Activated CD8-positive, alpha-beta memory T cell treated with anti-CD3 and anti-CD28 coated beads for 36 hours (primary cell): ENCODE measurements around the gene SETMAR. TPM values are rescaled to one million over a fixed set of nuclear protein-coding genes. Genes with fewer than 3 reads are reported as not detected.
"Not testable (repeated sequence)": the region's sequence is repeated elsewhere in the genome, so short reads cannot be mapped to it uniquely, and the experiment has no call there.

Experiments used
- CTCF ChIA-PET: fragments of 350-600 bp; sonication (Branson Sonifier 250); formaldehyde crosslinking; loops from one replicate; lab custom pipeline; 2021; ENCODE audit warnings: antibody characterized with exemption; lab: Charles Lee
- POLR2A ChIA-PET: fragments of 350-600 bp; sonication (Branson Sonifier 250); formaldehyde crosslinking; loops from one replicate; lab custom pipeline; 2021; ENCODE audit warnings: antibody characterized with exemption; lab: Charles Lee
- total RNA-seq, 2 experiments: library from RNA; stranded (reverse); gene quantifications; one replicate each; pipeline ENCODE4 v1.2.3, GENCODE V29; 2021

SETMAR gene
- 10 to 100 TPM; 16.4 to 19.0 TPM for total RNA-seq

DNA sequence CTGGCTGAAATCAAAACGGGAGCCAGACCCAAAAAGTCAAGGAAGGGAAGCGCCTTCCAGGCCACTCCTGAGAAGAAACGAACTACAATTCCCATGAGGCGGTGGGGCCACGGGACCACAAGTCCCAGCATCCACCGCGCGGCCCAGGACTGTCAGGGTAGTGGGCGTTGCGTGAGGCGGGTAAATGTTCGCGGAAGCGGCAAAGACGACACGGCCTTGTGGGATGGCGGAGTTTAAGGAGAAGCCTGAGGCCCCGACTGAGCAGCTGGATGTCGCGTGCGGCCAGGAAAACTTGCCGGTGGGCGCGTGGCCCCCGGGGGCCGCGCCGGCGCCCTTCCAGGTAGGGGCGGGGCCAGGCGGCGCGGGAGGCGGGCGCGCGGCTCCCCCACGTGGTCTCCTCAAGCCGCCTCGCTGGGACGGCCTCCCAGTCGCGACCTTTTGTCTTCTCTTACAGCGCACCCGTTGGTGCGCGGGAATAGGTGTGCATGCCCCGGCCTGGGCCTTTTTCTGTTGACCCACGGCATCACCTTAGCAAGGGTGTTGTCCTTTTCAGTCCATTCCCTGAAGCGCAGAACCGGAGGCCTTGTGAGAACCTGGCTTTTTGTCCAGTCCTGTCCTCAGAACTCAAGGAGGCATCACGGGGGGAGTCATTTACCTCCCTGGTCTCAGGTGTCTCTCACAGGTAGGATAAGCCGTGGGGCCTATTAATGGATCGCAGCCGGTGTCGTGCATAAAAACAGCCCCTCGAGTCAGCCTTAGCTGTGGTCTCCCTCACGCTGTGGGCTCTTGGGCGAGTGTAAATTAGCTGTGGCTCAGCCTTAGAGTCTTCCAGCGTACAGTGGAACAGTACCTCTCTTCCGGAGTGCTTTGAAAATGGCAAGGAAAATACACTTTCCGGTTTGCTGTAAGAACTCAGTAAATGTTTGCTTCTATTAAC, at the start of gene SETMAR:
Gene SETMAR (plus strand): TSS at position 183 of the 937 bp plus-strand sequence. CDS start 2 bp downstream, at position 185.
- ChIA-PET CTCF (no interaction called here), POLR2A (no interaction called here)

DNA sequence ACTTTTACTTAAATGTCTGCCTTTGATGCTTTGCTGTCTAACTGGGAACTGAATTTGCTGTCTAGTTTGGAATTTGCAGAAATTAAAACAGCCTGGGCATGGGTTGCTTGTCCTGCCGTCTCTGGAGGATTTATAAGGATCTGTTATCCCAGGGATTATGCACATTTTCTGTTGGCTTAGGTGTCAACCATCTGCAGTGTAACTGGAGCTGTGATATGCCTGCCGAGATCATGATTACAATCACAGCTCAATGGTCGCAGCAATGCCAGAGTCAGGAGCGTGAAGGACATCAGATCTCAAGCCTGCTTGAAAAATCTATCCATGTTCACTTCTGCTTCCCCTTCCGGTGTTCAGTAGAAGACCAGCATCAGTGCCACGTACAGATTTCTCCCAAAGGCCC, 41.8 kb upstream of the SETMAR start:
- ChIA-PET POLR2A (no interaction called here), CTCF (no interaction called here)

DNA sequence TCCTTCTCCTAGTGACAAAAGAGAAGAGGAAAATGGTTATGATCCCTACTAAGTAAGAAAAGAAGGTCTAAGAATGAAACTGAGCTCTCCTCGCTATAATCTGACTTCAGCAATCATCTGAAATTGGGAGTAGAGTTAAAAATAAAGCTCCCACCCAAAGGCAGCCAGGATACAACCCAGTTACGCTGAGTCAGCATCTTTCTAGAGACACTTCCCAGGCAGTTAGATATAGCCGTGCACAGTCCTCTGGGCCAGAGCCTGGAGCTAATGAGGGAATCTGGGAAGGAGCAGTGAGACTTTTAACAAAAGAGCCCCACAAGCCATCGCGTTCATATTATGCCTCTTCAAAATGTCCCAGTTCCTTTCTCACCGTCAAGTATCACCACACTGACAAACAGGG, 39.1 kb upstream of the SETMAR start:
- POLR2A ChIA-PET, result no interaction called here
- CTCF ChIA-PET, result no interaction called here

DNA sequence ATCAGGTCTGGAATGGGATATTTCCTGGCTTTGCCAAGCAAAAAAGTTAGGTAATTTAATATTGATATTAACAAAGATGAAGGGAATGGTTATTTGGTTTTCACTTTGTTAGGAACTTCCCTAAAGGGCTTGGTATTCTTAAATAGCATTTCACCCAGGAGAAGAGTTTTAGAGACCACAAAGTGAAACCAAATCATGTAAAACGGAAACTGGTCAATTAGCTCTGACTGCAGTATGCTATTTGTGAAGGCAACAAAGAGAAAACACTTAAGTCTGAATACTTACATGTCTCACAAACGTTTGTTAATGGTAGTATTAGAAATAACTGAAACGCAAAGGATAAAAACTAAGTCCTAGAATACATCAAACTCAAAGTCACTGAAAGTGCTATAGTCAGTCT, 32.4 kb upstream of the SETMAR start:
- ChIA-PET CTCF (interaction anchor here (2.3 kb wide), 1 partner anchor 1071 kb away, joined by 5 read pairs; no protein-coding TSS in a partner anchor), POLR2A (no interaction called here)

DNA sequence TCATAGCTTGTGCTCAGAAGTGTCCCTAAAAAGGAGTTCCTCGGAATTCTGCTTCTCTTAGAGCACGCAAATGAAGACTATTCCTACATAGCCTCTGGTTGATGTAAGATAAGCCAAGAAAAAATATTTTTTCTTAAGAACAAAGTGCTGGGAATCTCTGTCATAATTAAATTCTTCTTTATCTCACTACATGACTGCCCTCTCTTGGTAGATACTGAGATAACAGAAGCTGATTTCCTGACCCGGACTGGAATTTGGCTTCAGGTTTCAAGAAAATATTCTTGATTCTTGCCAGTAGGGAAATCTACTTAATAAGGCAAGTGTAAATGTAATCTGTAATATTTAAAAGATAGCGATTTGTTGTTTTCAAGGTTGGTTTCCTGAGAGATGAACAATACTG, 31.3 kb upstream of the SETMAR start:
- ChIA-PET CTCF (interaction anchor here (1.4 to 2.3 kb wide), 2 partner anchors 8 to 1072 kb away, joined by 5 to 6 read pairs; no protein-coding TSS in a partner anchor), POLR2A (no interaction called here)

DNA sequence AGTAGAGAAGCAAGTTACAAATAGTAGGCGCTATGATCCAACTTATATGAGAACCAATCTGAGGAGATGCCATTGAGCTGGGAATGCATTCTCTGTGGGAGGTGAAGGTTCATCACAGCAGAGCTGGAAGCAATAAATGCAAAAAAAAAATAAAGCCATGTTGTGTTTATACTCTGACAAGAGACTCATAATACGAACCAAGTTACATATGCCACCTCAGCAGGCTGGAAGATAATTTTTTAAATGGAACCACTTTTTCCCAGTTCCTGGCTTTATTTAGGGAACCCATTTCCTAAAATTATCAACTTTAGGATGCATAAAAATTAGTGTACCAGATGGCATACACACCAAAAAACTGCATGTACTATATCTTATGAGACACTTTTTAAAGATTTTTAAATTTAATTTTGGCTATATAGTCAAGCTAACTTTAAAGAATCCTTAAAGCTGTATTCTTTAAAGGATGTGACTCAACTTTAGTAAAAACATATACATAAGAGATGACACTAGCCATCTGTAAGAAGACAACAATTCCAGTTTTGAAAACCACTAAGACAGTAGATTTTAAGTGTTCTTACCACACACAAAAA, 23.6 kb upstream of the SETMAR start:
- ChIA-PET CTCF (interaction anchor here (1.2 to 1.6 kb wide), 2 partner anchors 8 to 71 kb away, joined by 3 to 6 read pairs; no protein-coding TSS in a partner anchor), POLR2A (no interaction called here)

DNA sequence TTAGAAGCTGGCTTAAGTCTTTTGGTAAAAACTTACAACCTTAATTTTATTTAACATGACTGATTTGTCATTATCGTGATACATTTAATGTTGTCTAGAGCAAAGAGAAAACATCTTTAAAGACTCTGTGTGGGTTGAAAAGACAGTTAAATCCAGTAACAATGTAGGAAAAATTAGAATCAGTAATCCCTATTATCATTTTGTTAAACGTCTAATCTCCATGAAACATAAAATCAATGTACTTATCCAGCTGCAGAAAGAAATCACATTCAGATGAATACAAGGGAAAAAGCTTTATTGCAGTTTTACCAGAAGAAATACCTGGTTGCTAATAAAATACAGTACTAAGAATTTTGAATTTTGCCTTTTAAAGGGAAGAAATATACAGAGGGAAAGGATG, 21.2 kb upstream of the SETMAR start:
- ChIA-PET CTCF (no interaction called here), POLR2A (no interaction called here)

DNA sequence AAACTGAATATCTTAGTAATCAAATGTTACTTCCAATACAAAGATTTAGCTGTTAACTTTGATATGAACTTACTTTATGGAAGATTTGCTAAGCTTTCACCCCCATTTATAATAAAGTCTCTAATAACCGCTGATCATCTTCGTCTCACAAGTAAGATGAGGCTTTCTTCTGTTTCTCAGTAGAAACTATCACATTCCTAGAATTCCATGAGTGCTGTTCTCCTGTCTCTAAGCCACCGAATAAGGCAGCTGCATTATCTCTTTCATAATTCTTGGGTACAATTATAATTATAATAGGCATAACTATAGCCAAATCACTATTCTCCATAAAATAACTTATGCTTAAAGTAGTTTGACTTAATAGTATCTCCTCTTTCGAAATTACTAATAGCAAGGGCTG, 18.3 kb upstream of the SETMAR start:
- POLR2A ChIA-PET, result no interaction called here
- CTCF ChIA-PET, result no interaction called here

DNA sequence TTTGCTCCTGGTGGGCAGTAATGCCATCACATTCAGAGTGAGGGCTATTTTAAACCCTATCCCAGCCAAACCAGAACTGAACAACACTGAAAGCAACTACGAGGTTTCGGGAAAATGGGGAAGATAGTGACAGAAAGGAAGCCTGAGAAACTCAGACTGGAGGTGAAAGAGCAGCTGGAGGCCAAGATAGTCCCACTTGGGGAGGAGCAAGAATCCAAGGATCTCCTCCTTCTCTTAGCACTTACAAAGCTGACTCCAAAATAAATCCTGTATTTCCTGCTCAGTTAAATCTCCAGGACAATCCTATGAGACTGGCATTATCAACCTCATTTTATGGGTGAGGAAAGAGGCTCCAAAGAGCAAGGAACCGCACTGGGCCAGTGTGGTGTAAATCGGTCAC, 14.1 kb upstream of the SETMAR start:
- POLR2A ChIA-PET, result no interaction called here

DNA sequence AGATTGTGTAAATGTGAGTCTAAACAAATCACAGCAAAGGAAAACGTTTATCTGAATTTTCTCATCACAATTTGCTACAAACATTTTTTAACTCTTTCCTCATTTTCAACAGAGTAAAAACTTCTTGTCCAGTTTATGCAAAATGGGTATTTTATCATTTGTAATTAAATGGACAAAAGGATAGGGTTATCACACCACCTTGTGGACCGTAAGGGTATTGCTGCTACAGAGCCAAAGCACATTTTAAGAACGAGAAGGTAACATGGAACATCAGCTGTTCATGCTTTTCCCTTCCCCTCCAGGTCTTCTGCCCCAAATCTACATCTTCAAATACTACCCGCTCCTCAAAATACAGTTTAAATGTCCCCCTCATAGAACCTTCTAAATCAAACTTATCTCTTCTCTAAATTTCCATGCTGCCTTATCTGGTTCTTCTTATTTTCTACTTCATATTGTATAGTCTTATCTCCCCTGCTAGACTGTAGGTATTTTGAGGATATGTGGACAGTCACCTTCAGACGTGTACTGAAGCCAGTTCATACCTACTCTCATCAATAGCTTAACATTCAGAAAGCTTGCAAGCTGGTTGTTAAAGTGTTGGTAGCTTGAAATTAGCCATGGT, 12.8 kb upstream of the SETMAR start:
- ChIA-PET CTCF (interaction anchor here (0.9 kb wide), 1 partner anchor 1098 kb away, joined by 3 read pairs; no protein-coding TSS in a partner anchor), POLR2A (no interaction called here)

More for the DNA sequence above, 14.1 kb upstream of the SETMAR start:
- CTCF ChIA-PET, result interaction anchor here (0.6 kb wide), 1 partner anchor 133 kb away, joined by 3 read pairs; no protein-coding TSS in a partner anchor

DNA sequence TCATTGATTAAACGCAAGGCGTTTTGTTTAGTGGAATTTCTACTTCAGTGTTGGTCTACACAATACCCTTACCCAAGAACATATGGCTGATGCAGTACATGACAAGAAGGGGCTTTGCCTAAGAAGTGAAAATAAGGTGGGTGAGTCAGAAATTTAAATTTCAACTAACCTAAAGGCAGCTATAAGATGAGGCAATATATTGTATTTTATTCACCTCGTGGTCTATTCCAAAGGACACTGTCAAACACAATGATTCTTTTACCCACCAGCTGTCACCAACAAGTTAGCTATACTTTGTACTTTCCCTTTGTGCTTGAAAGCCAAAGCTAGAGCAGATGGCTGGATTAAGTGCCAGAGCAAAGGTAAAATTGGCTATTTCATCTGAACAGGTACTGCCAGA, 10.9 kb upstream of the SETMAR start:
- CTCF ChIA-PET, result no interaction called here
- POLR2A ChIA-PET, result no interaction called here

DNA sequence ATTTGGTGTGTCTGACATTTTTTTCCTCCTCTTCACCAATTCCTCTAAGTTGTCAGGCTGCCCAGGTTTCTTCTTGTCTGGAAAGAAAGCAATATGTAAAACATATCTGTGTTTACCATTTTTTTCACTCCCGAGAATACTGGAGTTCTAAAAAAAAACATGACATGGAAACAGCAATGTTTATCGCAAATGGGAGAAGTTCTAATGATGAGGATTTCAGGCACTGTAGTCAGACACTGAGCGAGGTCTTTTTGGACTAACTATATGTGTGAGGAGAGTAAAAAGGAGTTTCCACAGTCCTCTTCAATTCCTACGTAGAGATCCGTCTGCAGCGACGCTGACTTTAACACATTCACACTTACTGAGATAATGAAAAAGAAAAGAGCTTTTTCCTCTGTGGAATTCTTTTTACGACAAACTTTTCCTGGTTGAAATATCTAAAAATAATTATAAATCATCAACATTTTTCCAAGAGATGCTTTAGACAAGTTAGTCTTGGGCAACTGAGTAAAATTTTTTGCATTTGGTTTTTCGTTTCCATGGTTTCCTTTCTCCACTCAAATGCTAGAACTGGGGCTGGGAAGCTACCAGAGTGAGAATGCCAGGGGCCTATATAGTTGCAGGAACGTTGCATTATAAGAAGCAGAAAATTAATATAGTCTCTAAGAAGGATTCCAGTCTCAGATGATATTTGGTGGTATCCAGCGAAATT, 8.4 kb upstream of the SETMAR start:
- ChIA-PET POLR2A (no interaction called here), CTCF (no interaction called here)

DNA sequence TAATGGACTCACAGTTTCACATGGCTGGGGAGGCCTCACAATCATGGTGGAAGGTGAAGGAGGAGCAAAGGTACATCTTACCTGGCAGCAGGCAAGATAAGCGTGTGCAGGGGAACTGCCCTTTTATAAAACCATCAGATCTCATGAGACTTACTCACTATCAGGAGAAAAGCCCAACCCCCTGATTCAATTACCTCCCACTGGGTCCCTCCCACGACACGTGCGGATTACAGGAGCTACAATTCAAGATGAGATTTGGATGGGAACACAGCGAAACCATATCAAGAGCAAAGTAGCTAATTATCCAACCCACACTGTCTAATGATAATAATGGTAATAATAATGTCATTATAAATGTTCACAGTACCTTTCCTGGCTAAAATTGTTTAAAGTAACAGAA, 6.7 kb upstream of the SETMAR start:
- CTCF ChIA-PET, POLR2A ChIA-PET: not testable (repeated sequence)

DNA sequence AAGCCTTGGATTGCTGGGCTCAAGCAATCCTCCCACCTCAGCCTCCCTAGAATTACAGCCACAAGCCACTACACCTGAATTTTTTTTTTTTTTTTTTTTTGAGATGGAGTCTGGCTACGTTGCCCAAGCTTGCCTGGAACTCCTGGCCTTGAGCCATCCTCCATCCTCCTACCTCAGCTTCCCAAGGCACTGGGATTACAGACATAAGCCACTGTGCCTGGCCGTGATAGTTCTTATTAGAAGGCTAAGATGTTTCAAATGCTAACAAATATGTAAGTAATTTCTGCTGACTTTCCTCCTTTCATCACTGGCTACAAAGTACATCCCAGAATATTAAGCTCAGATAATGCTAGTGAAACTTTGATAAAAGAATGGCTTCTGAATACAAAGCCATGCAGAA, 5.7 kb upstream of the SETMAR start:
- CTCF ChIA-PET, result no interaction called here
- POLR2A ChIA-PET, result no interaction called here

DNA sequence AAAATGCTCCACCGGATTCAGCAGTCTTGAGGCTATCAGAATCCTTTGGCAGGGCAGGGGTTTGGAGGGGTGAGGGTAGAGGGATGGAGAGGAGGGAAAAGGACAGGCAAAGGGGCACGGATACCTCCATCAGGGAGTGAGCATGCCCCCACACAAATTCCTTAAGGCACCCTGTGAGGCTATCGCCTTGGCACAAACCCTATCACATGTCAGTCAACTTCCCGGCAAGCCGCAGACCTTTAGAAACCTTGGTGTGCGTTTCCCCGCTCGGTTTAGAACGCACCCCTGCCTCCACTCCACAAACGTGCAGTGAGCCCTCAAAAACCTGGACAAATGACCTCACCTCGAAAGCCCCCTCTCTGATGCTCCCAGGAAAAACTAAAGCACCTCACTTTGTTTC, 422 bp upstream of the SETMAR start:
- CTCF ChIA-PET, result no interaction called here
- POLR2A ChIA-PET, result no interaction called here

DNA sequence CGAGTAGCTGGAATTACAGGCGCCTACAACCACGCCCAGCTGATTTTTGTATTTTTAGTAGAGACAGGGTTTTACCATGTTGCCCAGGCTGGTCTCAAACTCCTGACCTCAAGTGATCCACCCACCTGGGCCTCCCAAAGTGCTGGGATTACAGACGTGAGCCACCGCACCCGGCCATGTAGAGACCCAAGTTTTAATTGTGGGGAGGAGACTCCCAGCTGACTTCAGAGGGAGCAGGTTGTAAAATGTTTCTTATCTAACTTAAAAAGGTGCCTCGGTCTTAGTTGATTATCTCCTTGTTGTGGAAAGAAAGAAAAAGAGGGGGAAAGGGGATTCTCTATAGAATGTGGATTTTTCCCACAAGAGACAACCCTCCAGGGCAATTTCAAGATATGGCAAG, 2.0 kb downstream of the SETMAR start:
- POLR2A ChIA-PET, result not testable (repeated sequence)
- CTCF ChIA-PET, result interaction anchor here (1.2 kb wide), 1 partner anchor 46 kb away, joined by 3 read pairs; no protein-coding TSS in a partner anchor

DNA sequence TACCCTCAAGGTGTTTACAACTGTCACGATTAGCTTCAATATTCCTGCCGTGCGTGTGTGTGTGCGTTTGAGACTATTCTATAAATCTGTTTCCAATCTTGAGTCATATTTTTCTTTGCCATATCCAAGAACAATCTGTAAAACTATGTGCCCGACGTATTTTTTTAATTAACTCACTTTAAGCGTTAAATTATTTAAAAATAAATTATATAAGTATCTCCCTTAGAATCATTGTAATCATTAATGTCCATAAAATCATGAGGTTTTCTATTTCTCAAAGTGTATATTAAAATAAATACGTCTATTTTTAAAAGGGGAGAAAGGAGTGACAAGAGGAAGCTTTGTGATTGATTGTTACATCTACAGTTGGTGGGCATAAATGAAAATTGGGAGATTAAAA, 2.9 kb downstream of the SETMAR start:
- ChIA-PET CTCF (no interaction called here), POLR2A (no interaction called here)

DNA sequence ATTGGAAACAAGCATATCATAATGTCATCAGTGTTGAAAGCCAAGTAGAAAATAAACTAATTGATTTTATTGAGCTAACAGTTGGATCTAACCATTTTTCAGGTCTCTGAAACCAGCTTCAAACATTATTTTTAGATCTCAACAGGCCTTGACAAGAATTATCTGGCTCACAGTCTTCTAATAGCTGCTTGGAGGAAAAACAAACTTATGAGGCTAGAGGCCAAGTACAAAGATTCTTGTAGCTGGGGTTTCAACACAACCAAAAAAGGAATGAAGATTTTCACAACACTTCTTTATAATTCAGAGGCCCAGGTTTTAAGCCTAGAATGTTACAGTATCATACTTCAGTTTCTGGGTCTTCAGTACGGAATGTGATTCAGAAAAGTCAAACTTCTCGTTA, 3.7 kb downstream of the SETMAR start:
- ChIA-PET CTCF (no interaction called here), POLR2A (no interaction called here)

DNA sequence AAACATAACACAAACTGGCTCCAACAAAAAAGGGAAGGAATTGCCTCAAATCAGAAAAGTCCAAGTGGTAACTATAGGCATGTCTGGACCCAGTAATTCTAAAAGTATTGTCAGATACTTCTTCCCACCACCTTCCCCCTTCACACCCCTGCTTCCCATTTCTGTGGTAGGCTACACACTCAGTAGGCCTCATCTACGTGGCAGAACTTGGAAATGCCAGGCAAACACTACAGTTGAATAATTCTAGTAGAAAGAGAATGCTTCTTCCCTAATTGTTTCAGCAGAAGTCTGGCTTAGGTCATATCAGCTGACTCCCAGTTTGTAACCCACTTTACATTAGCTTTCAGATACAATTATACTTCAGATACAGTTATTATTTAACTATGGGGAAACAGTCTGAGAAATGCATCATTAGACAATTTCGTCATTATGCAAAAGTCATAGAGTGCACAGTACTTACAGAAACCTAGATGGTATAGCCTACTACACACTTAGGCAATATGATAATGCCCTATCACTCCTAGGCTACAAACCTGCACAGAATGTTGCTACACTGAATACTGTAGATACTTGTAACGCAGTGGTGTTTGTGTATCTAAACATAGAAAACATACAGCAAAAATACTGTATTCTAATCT, 6.4 kb downstream of the SETMAR start:
- ChIA-PET POLR2A (no interaction called here), CTCF (no interaction called here)
